Measurements from ENCODE around the gene ZG16B.

Gene ZG16B, protein sequence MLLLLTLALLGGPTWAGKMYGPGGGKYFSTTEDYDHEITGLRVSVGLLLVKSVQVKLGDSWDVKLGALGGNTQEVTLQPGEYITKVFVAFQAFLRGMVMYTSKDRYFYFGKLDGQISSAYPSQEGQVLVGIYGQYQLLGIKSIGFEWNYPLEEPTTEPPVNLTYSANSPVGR

GRCh38 chr16:2829501-2830354, at the start of gene ZG16B:
ZG16B (plus strand) TSS chr16:2830303; CDS start chr16:2830442, 139 bp downstream.
- no peak for DNase-seq

GRCh38 chr16:2782583-2783351, 47.3 kb upstream of the ZG16B start:
- DNase-seq: no peak

- DNase-seq: no peak
Observed at GRCh38 chr16:2783581-2784357, 46.3 kb upstream of the ZG16B start.

GRCh38 chr16:2784358-2785100, 45.6 kb upstream of the ZG16B start:
- DNase-seq: no peak

- peak in 1 of 2 donors; percentile 13 for DNase-seq
Observed at GRCh38 chr16:2785101-2785991, 44.8 kb upstream of the ZG16B start.

GRCh38 chr16:2786061-2786825, 43.9 kb upstream of the ZG16B start:
- no peak for DNase-seq

DNA sequence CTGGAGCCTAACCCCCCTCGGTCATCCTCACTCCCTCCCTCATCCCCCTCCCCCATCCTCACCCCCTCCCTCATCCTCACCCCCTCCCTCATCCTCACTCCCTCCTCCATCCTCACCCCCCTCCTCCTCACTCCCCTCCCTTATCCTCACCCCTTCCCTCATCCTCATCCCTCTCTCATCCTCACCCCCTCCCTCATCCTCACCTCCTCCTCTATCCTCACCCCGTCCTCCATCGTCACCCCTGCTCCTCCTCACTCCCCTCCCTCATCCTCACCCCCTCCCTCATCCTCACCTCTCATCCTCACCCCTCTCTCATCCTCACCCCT, 43.3 kb upstream of the ZG16B start:
- DNase-seq: no peak

GRCh38 chr16:2787406-2787805, 42.7 kb upstream of the ZG16B start, which contains the start of gene PRSS33:
PRSS33 (minus strand) TSS chr16:2787560; CDS start chr16:2786547, 1,013 bp downstream.
- DNase-seq: no peak

- no peak for DNase-seq
Observed at GRCh38 chr16:2787961-2788360, 42.1 kb upstream of the ZG16B start.

DNA sequence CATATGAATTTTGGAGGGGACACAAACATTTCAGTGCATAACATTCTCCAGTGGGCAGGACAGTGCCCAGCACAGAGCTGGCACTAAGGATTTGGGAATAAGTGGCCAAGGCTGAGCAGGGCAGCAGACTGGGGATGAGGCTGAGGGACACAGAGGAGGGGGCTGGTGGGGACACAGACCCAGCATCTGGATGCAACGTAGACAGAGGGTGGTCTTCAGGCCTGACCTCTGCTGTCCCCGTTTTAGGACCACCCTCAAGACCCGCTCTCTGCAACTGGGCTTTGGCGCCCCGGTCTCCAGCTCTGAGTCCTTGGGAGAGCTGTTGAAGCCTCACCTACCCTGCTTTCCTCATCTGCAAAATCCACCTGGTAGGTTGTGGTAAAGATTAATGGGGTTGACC, 39.5 kb upstream of the ZG16B start:
- no peak for DNase-seq

- no peak for DNase-seq
Observed at GRCh38 chr16:2791174-2791573, 38.9 kb upstream of the ZG16B start.

DNA sequence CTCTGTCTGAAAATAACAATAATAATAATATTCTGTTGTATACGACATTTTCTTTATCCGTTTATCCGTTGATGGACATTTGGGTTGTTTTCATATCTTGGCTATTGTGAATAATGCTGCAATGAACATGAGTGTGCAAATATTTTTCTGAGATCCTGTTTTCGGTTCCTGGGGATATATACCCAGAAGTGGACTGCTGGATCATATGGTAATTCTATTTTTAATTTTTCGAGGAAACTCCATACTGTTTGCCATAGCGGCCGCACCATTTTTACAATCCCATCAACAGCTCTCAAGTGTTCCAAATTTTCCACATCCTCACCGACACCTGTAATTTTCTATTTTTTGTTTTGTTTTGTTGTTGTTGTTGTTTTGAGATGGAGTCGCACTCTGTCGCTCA, 37.2 kb upstream of the ZG16B start:
- DNase-seq: no peak

DNA sequence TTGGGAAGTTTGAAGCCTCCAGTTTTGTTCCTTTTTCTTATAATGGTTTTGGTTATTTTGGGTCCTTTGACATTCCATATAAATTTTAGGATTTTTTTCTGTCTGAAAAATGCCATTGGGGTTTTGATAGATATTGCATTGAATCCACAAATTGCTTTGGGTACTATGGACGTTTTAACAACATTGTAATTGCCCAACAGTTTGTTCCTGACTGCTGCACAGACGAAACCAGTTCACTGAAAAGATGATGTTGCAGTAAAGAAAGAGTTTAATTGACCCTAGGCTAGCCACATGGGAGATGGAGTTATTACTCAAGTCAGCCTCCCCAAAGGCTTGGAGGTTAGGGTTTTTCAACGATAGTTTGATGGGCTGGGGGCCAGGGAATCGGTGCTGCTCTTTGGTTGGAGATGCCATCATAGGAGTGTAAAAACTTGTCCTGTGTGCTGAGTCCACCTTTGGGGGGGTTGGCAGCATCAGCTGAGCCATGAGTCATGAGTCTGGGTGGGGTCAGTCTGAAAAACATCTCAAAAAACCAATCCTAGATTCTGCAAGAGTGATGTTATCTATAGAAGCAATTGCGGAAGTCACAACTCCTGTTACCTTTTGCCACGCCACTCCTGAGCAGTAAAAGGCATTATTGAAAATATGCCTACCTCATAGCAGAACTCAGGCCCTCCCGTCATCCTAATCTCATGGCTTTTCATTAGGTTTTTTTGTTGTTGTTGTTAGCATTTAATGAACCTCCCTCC, 34.5 kb upstream of the ZG16B start:
- peak in 1 of 2 donors; percentile 25 for DNase-seq

DNA sequence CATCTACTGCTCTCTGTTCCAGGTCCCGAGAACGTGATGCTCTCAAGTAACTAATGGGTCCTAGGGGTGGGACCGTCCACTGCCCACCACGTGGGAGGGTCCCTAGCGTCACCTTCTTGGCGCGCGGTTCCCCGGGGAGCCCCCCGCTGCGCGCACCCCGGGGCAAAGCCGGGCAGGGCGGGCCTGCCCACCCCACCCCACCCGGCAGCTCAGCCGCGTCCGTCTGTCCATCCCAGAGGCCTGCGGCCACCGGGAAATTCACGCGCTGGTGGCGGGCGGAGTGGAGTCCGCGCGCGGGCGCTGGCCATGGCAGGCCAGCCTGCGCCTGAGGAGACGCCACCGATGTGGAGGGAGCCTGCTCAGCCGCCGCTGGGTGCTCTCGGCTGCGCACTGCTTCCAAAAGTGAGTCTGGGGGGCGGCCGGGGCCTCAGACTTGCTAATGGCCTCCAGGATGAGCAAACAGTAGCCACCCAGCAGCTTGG, 31.3 kb upstream of the ZG16B start:
- no peak for DNase-seq

DNA sequence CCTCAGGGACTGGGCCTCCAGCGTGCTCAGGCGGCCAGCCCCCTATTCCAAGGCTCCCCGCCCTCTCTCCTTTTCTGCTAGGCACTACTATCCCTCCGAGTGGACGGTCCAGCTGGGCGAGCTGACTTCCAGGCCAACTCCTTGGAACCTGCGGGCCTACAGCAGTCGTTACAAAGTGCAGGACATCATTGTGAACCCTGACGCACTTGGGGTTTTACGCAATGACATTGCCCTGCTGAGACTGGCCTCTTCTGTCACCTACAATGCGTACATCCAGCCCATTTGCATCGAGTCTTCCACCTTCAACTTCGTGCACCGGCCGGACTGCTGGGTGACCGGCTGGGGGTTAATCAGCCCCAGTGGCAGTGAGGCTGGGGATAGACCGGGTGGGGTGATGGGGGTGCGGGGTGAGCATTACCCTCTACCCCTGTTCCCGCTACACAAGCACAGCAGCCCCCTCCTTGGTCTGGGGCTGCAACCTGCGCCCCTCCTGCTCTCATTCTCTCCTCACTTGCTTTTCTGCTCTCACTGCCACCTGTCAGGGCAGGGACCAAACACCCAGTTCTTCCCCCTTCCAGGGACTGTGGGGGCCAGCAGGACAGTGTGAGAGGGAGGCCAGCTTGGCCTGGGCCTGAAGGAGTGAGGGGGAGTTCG, 30.8 kb upstream of the ZG16B start:
- DNase-seq: no peak

DNA sequence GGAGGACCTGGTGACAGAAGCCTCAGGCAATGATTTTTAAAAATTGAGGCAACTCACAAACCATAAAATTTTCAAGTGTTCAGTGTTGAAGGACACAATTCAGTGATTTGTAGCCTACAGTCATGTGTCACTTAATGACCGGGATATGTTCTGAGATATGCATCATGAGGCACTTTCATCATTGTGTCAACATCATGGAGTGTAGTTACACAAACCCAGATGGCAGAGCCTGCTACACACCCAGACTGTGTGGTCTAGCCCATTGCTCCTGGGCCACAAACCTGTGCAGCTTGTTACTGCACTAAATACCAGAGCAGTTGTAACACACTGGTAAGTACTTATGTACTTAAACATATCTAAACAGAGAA, 30.3 kb upstream of the ZG16B start:
- DNase-seq: no peak

DNA sequence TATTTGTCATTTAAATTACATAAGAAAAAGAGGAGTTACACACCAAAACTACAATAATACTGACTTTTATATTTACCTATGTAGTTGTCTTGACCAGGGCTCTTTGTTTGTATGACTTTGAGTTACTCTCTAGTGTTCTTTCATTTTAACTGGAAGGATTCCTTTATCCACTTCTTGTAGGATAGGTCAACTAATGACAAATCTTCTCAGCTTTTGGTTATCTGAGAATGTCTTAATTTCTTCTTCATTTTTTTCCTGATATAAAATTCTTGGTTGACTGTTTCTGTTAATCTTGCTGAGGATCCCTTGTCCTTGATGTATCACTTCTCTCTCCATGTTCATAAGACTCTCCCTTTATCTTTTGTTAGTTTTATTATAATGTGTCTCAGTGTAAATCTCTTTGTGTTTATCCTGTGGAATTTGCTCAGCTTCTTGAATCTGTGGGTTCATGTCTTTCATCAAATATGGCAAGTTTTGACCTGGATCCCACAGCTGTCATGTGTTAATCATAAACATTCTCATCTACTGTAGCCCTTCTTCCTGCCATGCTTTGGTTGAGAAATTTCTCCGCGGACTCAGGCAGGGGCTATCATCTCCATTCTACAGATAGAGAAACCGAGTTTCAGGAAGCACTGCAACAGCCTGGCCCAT, 26.4 kb upstream of the ZG16B start:
- DNase-seq: no peak

DNA sequence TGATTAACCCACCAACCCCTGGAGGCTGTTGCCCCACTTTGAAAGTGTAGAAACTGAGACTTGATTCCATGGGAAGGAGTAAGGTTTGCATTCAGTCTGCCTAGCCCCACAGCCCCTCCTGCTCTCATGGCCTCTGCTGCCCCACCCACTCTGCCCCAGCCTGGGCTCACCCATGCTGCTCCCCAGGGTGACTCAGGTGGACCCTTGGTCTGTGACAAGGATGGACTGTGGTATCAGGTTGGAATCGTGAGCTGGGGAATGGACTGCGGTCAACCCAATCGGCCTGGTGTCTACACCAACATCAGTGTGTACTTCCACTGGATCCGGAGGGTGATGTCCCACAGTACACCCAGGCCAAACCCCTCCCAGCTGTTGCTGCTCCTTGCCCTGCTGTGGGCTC, 25.4 kb upstream of the ZG16B start:
- DNase-seq: no peak

All from CD4-positive, alpha-beta T cell treated with Interleukin-4 for 1 hour (primary cell).